GM21360 (cell line): ENCODE data around the gene RUFY1.
"Not testable (repeated sequence)": the region's sequence is repeated elsewhere in the genome, so short reads cannot be mapped to it uniquely, and the experiment has no call there.

Source experiments
- ATAC-seq: cut with Tn5 transposase; IDR thresholded peaks from one replicate; pipeline ENCODE4 v1.9.1; 2021; ENCODE audit warnings: mild to moderate bottlenecking, moderate library complexity; ENCODE audit not compliant: unreplicated experiment

Gene RUFY1

GRCh38 chr5:179536676-179537075 is 13.7 kb upstream of the RUFY1 start:
- ATAC-seq = no peak

- ATAC-seq = no peak
Observed at GRCh38 chr5:179542170-179542569, 8.2 kb upstream of the RUFY1 start.

DNA sequence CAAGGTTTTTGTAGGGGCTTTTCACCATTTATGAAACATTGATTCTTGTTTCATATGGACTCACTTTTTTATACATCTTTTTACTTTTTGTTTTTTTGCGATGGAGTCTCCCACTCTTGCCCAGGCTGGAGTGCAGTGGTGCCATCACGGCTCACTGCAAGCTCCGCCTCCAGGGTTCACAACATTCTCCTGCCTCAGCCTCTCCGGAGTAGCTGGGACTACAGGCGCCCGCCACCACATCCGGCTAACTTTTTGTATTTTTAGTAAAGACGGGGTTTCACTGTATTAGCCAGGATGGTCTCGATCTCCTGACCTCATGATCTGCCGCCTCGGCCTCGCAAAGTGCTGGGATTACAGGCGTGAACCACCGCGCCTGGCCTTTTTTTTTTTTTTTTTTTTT is 7.1 kb upstream of the RUFY1 start:
- ATAC-seq = not testable (repeated sequence)

DNA sequence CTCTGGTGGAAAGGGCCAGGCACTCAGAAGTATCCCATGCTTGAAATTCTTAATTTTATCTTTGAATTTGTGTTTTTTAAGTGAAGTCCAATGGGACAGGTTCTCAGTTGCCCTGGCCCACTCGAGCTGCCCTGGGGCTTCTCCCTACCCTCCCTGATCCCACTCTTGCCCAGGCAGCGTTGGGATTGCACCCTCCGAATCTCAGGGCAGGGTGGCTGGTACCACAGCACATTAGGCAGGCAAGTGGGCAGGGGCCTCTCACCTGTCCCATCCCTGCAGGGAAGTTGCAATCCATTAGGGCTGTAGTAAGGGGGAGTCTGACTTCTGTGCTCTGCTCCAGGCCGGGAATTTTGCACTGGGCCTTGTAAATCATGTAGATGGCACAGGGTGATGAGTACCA is 2.7 kb downstream of the RUFY1 start:
- no peak for ATAC-seq

DNA sequence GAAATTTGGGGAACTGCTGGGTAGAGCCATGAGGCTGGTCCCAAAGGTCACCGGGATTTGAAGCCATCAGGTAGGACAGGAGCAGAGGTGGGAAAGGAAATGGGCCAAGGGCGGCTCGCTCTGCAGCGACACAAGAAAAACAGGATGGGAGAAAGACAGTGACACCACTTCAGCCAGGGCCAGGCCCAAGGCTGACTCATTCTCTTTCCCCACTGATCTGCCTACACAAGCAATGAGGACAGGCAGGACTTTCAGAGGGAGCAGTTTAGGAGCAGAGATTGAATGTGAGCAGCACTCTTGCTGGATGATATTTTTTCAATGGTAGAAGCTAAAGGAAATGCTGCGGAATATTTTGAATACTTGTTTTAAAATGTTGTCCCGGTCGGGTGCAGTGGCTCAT is 3.5 kb downstream of the RUFY1 start:
- ATAC-seq = no peak

DNA sequence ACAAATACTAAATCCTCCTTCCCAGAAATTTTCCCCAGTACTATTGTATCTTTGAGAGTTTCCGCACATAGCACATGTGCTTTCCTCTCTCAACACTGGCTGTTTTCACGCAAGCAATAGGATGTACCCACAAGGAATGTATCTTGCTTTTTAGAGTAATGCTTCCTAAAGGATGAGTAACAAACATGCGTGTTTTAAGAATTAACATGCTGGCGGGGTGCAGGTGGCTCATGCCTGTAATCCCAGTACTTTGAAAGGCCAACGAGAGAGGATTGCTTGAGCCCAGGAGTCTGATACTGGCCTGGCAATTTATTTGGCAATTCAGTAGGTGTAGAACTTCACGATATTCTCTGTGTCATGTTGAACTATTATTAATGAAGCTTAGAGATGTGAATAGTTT is 4.6 kb downstream of the RUFY1 start:
- ATAC-seq = no peak

DNA sequence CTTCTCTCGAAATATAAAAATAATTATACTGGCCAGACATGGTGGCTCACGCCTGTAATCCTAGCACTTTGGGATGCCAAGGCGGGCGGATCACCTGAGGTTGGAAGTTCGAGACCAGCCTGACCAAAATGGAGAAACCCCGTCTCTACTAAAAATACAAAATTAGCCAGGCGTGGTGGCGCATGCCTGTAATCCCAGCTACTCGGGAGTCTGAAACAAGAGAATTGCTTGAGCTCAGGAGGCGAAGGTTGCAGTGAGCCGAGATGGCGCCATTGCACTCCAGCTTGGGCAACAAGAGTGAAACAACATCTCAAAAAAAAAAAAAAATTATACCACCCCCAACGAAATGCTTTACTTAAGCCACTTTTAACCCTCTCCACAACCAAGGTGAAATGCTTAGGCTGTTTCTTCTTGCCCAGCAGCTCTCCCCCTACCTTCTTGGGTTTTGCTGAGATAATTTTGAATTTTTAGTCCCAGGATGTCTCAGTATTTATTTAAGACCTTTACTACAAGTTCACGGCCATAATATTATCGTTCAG is 8.0 kb downstream of the RUFY1 start:
- not testable (repeated sequence) for ATAC-seq

GRCh38 chr5:179558932-179559283 is 8.6 kb downstream of the RUFY1 start:
- ATAC-seq = no peak

- ATAC-seq = peak; percentile 99
Observed at GRCh38 chr5:179559284-179560252, 9.2 kb downstream of the RUFY1 start.

DNA sequence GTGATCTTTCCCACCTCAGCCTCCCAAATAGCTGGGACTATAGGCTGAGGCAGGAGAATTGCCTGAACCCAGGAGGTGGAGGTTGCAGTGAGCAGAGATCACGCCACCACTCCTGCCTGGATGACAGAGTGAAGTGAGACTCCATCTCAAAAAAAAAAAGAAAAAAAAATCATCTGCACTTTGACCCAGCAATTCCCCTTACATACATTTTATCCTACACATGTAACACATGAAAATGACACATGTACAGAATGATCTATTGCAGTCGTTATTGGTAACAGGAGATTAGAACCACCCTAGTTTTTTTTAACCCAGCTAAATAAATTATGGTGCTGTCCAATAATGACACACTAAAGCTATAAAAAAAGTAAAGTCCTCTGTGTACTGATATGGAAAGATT is 14.2 kb downstream of the RUFY1 start:
- ATAC-seq = no peak

- ATAC-seq = no peak
Observed at GRCh38 chr5:179568721-179569120, 18.4 kb downstream of the RUFY1 start.

DNA sequence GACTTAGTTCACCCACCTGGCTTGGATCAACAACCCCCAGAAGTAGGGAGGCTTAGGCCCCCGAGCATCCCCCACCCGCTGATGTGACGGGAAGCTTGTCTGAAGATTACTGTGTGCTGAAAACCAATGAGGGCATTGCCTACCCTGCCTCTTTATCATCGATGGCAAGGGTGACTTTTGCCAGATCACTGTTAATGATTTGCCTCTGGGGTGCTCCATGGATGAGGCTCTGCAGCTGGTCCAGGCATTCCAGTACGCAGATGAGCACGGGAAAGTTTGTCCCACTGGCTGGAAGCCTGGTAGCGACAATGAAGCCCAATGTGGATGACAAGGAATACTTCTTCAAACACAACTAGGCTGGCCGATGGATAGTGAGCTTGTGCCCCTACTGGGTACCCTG is 22.0 kb downstream of the RUFY1 start:
- no peak for ATAC-seq

- no peak for ATAC-seq
Observed at GRCh38 chr5:179577286-179577960, 27.1 kb downstream of the RUFY1 start.

- no peak for ATAC-seq
Observed at GRCh38 chr5:179585941-179586401, 35.6 kb downstream of the RUFY1 start.

DNA sequence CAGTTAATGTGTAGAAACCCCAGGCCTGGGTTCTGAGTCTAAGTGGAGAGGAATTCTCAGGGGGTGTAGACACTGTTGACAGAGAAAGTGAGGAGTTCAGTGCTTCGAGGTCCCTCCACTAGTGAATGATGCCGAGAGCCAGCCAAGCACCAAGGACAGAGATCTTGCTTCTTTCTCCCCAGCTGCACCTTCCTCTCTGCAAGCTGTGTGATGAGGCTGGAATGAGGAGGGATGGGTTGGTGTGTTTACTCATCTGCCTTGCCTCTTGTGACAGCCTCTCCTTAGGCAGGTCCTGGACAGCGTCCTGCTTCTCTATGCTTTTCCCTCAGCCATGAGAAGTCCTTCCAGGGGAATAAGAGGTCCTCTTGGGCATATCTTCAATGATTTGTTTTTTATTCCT is 37.8 kb downstream of the RUFY1 start:
- no peak for ATAC-seq

DNA sequence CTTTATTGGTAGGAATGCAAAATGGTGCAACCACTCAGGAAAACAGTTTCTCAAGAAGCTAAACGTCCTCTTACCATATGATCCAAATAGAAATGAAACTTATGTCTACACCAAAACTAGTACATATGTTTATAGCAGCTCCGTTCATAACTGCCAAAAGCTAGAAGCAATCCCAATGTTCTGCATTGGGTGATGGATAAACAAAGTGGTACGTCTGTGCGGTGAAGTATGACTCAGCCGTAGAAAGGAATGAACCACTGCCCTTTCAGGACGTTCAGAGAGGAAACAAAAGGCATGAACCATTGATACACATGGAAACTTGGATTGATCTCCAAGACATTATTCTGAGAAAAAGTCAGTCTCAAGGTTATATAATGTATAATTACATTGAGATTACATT is 45.6 kb downstream of the RUFY1 start:
- no peak for ATAC-seq

GRCh38 chr5:179596421-179596820 is 46.1 kb downstream of the RUFY1 start:
- ATAC-seq = no peak

- ATAC-seq = no peak
Observed at GRCh38 chr5:179599100-179599499, 48.7 kb downstream of the RUFY1 start.

- ATAC-seq = no peak
Observed at GRCh38 chr5:179599566-179599965, 49.2 kb downstream of the RUFY1 start.

- ATAC-seq = no peak
Observed at GRCh38 chr5:179599973-179600372, 49.6 kb downstream of the RUFY1 start.

GRCh38 chr5:179601871-179602625 is 51.7 kb downstream of the RUFY1 start:
- ATAC-seq = no peak
